ENCODE data around the gene ZNF516.

The ZNF516 gene

DNA sequence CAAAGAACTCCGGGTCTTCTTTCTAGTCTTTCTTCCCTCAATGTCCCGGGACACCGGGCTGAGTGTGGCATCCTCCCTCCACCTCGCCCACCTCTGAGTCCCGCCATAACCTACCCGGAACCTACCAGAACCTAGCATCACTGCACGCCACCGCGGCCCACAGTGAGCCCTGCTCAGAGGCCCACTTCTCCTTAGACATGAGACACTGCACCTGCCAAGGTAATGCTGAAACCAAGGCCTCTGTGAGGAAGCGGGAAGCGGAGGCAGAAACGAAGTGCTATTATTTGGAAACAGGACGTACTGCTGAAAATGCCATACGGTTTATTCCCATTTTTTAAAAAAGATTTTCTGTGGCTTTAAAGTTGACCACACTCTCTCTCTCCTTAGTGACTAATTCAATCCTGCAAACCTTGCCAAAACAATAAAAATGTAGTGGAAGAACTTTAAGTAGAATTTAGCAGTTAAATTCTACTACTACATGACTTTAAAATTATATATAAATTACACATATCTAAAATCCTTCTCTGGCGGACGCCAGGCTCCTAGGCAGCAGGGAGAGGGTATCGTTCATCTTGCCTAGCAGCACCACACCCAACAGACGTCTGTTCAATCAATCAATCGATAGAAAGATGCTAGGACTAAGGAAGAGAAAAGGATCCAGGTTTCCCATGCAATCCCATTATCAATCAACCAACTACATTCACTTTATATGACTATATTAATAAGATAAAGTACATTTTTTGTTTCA lies 82.0 kb downstream of the ZNF516 start:
- no peak for DNase-seq

DNA sequence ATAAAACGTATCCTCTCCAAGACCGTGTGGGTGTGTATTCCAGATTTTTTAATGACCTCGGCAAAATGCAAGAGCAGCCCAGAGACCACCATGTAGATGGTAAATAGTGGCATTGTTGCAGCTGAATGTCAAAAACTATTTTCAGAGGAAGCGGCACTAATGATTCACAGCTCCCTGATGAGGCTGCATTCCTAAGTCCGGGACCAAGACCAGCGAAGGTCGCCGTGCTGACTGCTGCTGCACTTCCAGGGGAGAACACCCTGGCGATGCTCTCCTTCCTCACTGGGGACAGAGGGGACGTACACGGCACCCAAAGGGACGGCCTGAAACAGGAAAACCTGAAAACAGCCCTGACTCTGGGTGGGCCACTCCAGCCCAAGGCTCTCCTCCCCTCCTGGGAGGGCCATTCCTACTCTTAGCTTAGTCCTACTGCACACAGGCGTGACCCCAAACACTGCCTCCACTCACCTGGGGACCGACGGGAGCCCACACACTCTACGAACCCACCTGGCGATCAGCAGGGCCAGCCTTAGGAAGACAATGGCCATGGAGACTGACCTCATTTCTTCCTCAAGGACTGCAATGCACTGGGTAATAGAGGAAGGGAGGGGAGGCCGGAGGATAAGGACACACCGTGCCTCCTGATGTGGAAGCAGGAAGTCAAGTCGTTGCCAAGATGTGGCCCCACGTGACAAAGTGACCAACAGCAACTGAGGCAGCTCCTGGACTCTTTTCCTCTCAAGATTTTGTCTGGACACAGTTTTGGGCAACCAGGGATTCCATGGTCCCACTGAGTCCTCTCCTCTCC lies 82.8 kb downstream of the ZNF516 start:
- DNase-seq = no peak

DNA sequence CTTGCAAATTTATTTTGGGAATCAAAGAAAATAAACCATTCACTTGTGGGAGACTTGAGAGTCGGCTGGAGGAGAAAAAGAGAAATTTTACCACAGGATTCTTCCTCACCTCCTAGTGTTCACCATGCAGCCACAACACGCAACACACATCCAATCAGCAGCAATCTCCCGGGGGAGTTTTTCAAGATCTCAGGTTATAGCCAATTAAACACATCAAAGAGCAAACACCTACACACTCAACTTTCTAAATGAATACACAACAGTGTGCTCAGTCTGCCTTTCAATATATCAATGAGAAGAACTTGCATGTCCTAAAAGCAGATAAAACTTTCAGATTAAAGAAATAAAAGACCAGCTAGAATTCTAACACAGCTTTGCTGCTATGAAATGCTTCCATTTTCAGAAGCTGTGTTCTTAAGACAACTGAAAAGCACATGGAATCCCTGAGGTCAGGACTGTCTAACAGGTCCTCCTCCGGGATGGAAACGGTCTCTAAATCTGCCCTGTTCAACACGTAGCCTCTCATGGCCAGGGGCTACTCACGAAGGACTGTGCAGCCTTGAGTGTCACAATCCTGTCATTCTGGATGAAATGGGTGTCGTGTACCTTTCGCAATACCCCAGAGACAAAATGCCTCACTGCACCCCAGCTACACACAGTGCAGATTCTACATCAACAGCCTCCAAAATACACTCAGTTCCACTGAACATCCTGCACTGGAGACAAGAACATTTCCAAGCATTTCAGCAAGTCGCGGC lies 84.2 kb downstream of the ZNF516 start:
- DNase-seq = no peak

DNA sequence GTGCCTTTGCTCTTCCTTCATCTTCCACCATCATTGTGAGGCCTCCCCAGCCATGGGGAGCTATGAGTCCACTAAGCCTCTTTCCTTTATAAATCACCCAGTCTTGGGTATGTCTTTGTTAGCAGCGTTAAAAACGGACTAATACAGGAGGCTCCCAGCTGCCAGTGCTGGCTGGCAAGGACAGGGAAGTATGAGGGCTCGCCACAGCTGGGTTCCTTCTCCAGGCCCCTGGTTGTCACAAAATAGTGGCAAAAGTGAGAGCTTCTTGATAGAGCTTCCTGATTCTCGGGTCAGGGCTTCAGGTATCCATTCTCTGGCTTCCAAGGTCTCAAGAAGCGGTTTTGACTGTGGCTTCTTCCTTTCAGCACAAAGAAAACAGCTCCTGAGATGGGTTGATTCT lies 85.0 kb downstream of the ZNF516 start:
- no peak for DNase-seq

DNA sequence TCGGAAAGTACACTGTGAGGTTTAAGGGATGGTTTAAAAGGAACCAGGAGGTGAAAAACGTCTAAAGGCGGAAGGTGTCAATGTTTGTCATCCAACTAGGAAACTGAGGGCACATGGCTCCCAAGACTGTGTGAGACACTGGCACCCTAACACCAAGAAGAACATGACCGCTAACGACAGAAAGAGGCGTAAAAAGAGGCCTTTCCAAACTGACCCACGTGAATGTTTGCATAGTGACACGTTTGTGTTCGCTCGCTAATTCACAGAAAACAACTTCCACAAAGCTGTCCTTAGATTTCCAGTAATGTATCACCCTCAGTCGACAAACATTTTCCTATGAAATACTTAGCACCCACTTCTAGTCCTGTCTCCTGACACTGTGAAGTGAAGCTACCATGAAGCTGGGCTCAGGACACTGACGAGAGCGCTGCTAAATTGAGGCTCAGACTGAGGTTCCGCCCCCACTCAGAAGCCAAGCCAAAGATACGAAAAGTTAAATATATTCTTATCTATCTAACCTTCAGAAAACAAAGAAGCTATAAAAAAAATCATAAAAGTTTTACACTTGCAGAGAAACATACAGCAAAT lies 86.5 kb downstream of the ZNF516 start:
- DNase-seq = no peak

DNA sequence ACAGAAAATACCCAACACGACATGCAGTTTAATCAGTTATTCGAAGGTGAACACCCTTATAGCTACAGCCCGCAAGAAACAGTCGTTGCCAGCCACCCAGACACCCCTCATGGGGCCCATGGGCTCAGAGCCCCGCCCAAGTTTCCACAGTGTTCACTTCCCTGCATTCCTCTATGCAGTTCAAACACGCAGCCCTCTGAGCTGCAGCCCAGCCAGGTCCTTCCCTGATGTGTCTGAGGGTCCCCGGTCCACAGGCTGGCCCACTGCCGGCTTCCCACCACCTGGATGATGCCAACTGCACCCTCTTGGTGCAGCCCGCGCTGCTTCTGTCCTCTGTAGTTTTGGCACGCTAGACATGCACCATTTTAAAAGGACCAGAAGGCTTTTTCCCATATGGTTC lies 87.4 kb downstream of the ZNF516 start:
- no peak for DNase-seq

DNA sequence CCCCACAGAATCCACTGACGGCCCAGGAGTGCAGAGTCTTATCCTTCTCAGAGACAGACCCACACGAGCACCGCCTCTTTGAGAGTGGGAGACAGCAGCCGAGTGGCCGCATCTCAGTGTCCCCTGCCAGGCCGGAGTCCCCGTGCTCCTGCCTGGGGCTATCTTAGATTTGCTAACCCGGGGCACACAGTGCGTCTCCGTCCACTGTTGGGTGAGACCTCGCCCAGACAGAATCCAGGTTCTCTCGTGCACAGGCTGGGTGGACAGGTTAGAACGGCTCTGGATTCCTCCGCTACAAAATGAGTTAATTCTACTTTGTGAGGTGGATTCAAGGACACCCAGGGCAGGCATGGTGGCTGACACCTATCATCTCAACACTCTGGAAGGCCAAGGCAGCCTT lies 88.3 kb downstream of the ZNF516 start:
- no peak for DNase-seq

DNA sequence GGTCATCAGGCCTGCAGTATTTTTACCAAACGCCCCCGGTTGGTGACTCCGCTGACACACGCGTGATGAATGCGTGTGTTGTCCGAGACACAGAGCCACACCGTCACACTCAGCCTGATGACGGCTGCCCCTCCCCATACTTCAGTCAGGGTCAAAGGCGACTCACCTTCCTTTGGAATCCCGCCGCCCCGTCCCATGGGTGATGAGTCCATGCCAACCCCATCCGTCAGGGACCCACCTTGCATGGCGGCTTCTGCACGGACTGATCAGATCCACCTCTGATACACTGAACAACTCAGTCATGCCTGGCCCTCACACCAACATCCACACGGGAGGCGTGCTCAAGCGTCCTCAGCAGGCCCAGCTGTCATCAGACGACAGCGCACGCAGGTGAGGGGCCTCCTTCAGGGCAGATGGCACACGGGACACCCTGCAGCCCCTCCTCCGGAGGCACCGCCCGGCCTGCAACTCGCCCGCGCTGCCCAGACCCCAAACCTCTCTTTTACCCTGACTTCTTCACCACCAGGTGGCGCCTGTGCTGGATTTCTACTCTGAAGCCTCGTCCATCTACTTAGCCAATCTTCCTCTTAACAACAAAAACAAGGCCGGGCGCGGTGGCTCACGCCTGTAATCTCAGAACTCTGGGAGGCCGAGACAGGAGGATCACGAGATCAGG lies 89.2 kb downstream of the ZNF516 start:
- peak; percentile 5 to 24 for DNase-seq

DNA sequence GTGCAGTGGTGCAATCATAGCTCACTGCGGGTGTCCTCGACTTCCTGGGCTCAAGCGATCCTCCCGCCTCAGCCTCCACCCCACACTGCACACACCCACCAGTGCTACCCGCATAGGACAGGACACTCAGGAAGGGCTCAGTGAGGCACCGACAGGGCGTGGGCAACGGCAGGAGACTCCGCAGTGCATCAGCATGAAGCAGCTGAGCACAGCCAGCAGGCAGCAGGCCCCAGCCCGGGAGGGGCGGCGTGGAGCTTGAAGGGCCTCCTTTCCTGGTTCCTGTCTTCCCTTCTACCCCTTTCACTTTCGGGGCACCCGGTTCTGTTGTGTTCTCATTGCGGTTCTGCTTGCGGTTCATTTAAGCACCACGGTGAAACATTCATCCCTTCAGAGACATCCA lies 89.8 kb downstream of the ZNF516 start:
- no peak for DNase-seq

DNA sequence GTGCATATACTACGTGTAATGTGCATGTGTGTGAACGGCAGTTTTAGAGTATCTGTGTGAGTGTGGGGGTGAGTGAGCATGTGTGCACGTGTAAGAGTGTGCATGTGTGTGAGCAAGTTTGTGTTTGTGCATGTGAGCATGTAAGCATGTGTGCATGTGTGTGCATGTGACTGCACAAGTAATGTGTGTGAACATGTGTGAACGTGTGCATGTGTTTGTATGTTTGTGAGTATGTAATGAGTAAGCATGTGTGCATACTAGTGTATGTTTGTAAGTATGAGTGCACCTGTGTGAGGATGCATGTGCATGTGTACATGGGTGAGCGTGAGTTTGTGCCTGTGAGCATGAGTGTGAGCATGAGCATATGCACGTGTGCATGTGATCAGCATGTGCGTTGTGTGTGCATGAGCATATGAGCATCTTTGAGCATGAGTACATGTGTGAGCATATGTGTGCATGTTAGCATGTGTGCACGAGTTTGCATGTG lies 90.7 kb downstream of the ZNF516 start:
- no peak for DNase-seq

DNA sequence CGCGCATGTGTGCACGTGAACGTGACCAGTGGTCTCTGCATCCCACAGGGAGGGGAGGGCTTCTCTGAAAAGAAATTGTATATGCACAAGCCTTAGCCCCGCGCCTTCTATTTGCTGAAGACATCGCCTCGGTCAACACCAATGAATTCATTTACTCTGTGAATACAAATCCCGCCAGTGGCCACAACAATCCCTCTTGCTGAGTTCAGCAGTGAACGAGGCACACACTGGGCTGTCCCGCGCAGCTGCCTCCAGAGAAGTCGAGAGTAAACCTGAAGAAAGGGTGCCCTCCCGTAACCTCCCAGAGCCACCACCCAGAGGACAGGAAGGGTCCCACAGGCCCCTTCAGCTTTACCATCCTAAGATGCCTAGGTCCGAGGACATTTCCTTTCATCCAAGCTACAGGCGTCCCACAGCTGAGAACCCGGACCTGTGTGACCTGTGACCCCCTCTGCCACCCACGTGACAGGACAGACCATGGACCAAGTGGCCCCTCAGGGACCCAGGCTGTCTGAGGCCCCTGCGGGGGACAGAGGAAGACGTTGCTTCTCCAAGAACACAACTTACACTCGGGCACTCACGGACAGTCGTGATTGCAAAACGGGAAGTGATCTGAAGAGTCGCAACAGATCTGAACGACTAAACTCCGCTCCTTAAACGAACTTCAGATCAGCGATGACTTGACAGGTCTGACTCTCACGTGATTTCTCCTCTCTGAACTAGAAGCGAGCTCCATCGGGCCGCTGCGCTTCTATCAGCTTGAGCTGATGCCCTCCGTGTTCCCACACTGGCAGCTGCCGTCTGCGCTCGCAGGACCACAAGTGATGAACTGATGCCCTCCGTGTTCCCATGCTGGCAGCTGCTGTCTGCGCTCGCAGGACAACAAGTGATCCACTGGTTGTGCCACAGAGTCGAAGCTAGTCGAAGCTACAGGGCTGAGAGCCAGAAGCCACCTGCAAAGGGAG lies 92.7 kb downstream of the ZNF516 start:
- no peak for DNase-seq

DNA sequence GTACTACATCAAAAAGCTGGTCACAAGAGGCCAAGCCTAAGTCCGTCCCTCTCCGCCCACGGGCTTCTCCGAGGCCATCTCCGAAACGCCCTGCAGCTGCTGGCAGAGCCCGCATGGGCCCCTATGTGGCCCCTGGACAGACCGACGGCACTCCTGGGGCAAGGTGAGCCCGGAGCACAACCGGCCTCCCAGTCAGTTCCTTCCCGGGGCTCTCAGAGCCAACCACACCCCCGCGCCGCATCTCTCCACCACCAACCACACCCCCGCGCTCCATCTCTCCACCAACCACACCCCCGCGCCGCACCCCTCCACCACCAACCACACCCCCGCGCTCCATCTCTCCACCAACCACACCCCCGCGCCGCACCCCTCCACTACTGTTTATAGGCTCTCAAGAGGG lies 93.5 kb downstream of the ZNF516 start:
- DNase-seq = no peak

DNA sequence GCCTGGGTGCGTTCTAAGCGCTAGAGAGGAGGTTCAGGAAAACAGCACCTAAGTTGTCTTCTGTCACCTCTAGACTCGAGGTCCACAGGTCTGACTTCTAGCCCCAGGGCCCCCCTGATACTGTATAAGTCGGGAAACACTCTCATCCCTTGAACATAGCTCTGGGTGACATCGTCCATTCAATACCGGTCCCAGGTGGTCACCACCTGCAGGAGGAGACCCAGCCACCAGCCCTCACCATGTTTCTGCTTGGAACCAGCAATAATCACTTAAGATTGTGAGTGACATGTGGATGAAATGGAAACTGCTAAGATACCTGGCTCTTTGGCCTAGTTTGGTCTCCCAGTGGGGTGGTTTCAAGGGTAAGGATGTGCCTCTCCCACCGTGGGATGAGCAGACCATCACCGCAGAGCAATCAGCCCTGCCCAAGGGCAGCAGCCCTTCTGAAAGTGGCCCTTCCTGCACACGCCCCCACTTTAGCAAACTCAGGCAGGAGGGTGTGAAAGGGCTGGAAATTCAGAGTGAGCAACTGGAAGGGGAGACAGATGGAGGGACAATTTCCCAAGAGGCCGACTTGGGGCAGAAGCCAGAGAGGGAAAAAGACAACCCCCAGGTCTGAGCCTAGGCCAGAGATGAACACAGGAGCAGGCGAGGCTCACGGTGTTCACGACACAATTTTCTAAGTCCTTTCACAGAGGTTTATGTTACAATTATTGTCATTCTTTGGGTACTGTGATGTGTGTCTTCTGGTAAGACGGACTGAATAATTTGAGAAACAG lies 95.2 kb downstream of the ZNF516 start:
- no peak for DNase-seq

DNA sequence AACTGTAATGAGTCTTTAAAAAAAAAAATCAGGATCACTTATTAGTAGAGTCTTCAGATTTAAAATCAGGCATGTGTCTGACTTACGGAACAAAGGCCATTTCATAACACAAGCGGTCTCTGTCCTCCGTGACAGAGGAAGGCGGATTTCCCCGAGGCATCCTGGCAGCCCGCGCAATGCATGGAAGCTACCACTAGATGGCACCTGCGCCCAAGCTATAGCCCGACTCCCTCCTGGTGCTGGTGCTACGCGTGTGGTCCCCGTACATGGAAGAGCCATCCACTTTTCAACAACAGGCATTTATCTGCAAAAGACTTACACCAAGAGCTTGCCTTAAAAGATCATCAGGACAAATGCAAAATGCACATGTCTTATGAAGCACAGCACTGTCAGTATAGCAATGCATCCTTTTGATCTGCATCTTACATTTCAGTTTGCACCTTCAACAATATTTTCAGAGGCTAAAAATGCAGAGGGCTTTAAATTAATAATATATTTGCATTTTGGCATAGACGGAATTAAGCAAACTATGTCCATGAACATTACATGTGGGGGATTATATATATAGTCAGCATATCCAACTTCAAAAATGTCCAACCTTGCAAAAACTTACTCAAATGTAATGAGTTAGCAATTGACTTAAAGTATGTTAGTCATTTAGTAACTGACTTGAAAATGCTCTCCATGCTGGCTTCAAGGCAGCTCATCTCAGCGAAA lies 96.0 kb downstream of the ZNF516 start:
- DNase-seq = peak; percentile 64 to 75

DNA sequence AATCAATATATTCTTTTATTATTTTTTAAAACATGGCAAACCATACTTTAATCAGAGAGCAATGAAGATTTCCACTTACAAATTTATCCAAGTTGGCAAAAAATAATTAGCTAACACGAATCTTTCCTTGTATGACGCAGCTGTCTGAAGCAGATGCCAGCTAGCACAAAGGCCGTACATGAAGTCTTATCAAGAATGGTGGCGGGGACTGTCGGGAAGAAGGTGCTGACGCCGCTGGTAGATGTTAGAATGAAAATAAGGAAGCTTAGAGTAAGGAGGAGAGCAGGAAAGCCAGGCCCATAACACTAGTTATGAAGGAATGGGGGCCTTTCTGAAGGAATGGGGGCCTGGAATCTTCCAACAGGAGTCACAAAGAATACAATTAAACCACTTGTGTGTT lies 96.7 kb downstream of the ZNF516 start:
- no peak for DNase-seq

DNA sequence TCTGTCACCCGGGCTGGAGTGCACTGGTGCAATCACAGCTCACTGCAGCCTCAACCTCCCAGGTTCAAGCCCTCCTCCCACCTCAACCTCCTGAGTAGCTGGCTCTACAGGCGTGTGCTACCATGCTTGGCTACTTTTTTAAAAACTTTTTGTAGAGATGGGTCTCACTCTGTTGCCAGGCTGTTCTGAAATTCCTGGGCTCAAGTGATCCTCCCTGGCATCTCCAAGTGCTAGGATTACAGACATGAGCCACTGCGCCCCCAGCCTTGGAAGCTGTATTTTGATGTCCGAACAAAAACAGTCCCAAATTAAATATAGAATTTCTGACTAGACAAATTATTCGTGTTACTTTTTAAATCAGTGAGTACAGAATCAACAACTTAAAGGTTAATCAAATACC lies 97.4 kb downstream of the ZNF516 start:
- no peak for DNase-seq

DNA sequence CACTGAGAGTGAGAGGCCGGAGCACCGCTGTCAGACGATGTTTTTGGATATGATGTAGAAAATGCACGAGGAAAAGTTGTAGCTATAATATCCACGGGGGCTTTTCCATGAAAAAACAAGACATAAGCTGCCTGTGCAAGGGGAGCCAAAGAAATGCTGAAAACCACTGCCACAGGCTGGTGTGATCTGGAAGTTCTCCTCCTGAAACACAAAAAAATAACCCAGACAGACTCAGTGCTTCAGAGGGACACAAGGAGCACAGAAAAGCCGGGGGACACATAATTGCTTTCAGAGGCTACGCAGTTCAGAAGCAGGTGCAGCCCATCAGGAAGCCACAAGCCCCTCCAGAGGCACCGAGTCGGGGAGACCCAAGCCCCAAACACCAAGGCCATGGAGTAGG lies 98.2 kb downstream of the ZNF516 start:
- no peak for DNase-seq

DNA sequence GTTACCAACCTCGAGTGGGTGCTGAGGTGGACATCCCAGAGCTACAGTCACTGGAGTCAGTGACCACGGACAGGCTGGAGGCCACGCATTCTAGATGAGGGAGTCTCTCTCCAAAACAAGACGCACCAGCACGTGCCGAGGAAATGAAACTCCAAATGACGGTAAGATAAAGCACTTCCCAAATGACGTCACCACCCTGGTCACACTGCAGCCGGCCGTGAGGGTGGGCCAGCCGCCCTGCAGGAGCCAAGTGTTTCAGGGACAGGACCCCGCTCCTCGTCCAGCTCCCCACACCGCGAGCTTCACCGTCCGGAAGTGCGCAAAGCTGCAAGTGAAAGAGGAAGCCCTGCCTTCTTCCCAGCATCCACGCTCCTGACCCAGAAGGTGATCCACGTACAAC lies 99.4 kb downstream of the ZNF516 start:
- no peak for DNase-seq

DNA sequence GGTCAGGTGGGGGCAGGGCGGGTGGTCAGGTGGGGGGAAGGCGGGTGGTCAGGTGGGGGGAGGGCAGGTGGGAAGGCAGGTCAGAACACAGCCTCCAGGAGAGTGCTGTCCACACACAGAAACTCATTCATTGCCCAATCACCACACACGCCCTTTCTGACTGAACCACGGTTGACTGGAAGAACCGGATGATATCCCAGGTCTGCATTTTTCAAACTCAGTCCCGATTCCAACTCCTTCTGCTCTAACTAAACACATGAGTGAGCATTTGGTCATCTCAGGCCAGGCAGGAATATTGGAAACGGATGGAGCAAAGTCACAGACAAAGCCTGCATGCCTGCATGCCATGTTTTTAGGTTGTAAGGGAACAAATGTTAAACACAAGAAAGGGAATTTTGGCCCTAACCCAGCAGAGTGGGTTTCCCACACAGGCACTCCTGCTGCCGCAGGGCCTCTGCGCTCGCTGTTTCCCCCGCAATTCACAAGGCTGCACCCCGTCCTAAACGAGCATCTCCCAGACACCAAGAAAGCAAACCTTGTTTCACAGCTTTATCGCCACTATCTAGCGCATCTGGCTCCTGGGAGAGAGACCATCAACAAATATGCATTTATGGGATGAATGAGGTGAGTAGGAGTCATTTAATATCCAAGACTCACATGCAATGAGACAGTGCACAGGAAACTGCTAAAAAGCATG lies 100.1 kb downstream of the ZNF516 start:
- no peak for DNase-seq
